Measurements from ENCODE around the gene CIDEB. TPM values are rescaled to one million over a fixed set of nuclear protein-coding genes. Genes with fewer than 3 reads are reported as not detected.

The CIDEB gene
- total and polyA plus RNA-seq, 2 of the 8 experiments (the other 6 are each of a cell fraction or from before 2014, with no cell fraction given), result 0.11 TPM; not detected in 1

- Histone ChIP-seq H2BK12ac (ENCODE audit: low read depth, low read length) (no peak overlapping the region), H3K27ac (ENCODE audit: low read depth, low read length) (no peak overlapping the region), H3K4me2 (ENCODE audit: insufficient read depth in 1 of 2, low read depth in 2 of 2, low read length in 2 of 2) (no peak overlapping the region), H3K79me1 (ENCODE audit: low read depth, low read length) (no peaks in the 10 kb centered on the region), H3K4me1 (replicated peaks in 1 of 4; ENCODE audit: control insufficient read depth in 3 of 4, insufficient read depth in 4 of 4, low read length in 3 of 4) (no peaks in the 10 kb centered on the region; a peak in 2 of 7 replicates), H4K20me1 (replicated peaks in 1 of 2; ENCODE audit: control insufficient read depth in 1 of 2, insufficient read depth in 2 of 2, low read length in 2 of 2) (peaks cover 2 to 3% of the 10 kb centered on the region in 2 experiments), H3K18ac (ENCODE audit: extremely low read depth, low read length) (no peak overlapping the region), H3K23me2 (ENCODE audit: low read depth, low read length) (no peaks in the 10 kb centered on the region), H4K5ac (ENCODE audit: insufficient read length, low read depth, low read length) (no peak overlapping the region), H3K79me2 (ENCODE audit: control insufficient read depth in 1 of 2, insufficient read depth in 2 of 2, low read length in 2 of 2) (no peaks in the 10 kb centered on the region), H2BK15ac (ENCODE audit: low read length) (no peak overlapping the region), H3K27me3 (replicated peaks in 1 of 4; ENCODE audit: control insufficient read depth in 3 of 4, extremely low read depth in 1 of 4, insufficient read depth in 3 of 4, low read length in 3 of 4) (peaks cover 0 to 33% (median 28%) of the 10 kb centered on the region in 4 experiments; a peak in 6 of 7 replicates), H3K14ac (ENCODE audit: insufficient read length) (no peak overlapping the region), H3K36me3 (ENCODE audit: control insufficient read depth in 2 of 4, insufficient read depth in 4 of 4, low read length in 3 of 4) (peaks cover 0 to 10% (median 0%) of the 10 kb centered on the region in 4 experiments; a peak in 3 of 8 replicates), H3K56ac (replicated peaks; ENCODE audit: insufficient read length, low read depth, low read length) (no peak overlapping the region), H3K4me3 (ENCODE audit: extremely low read depth in 1 of 4, insufficient read depth in 2 of 4, low read depth in 3 of 4, low read length in 4 of 4) (no peak overlapping the region), H4K91ac (replicated peaks; ENCODE audit: insufficient read length, low read length) (no peak overlapping the region), H2AFZ (ENCODE audit: low read length) (no peak overlapping the region), H2BK5ac (ENCODE audit: low read depth, low read length) (no peak overlapping the region), H2AK5ac (ENCODE audit: low read depth, low read length) (no peak overlapping the region), H3K4ac (replicated peaks; ENCODE audit: insufficient read length, low read depth, low read length) (no peak overlapping the region), H3K9me3 (ENCODE audit: insufficient read depth in 2 of 2, low read depth in 1 of 2, low read length in 1 of 2) (no peaks in the 10 kb centered on the region; a peak in 1 of 4 replicates), H2BK120ac (replicated peaks; ENCODE audit: low read depth, low read length) (no peak overlapping the region), H3K9ac (replicated peaks in 1 of 4; ENCODE audit: extremely low read depth in 1 of 4, low read depth in 3 of 4, low read length in 3 of 4) (no peak overlapping the region), H4K8ac (ENCODE audit: extremely low read depth, insufficient read depth, low read length) (no peak overlapping the region), H3K23ac (ENCODE audit: insufficient read length) (no peak overlapping the region), H2BK20ac (ENCODE audit: low read length) (no peak overlapping the region)
- POLR2A ChIA-PET (ENCODE audit: partially characterized antibody), result interaction anchor here (0.9 to 5.1 kb wide), 7 partner anchors 10 to 77 kb away, joined by 3 to 35 read pairs (median 5); partner anchors contain the start of genes DHRS1, NOP9 and RABGGTA
- 93% methylated on average over 5 of the region's 5 CpGs; no CpG with 5 or more reads in 1 of the 2 experiments for WGBS, 2 experiments (ENCODE audit: extremely low coverage in 1 of 2, insufficient coverage in 1 of 2, insufficient read length in 1 of 2, insufficient replicate concordance in 2 of 2, low coverage in 1 of 2, low lambda C conversion rate in 2 of 2, missing lambda C conversion rate in 1 of 2)
- DNase-seq (ENCODE audit: low read depth in 1 of 2, low spot score in 2 of 2) (no peak), FAIRE-seq (no peak)
- CTCF ChIA-PET (ENCODE audit: partially characterized antibody), result interaction anchor here (1.0 to 15.8 kb wide), 6 partner anchors 7 to 117 kb away, joined by 3 to 173 read pairs (median 10); partner anchors contain the start of genes ADCY4, CIDEB and TINF2
- TF ChIP-seq EP300 (IDR thresholded peaks at IDR 0.05; ENCODE audit: borderline replicate concordance in 1 of 2, low read depth in 2 of 2, low read length in 2 of 2), result no peak
- no peak for TF ChIP-seq POU5F1 (IDR thresholded peaks at IDR 0.05; ENCODE audit: low read depth, low read length)
- TF ChIP-seq KDM5A (IDR thresholded peaks at IDR 0.05; ENCODE audit: low read length), result no peak
- TF ChIP-seq ATF2 (IDR thresholded peaks at IDR 0.05; ENCODE audit: low read length), result no peak
- TF ChIP-seq ZNF274 (IDR thresholded peaks at IDR 0.05; ENCODE audit: borderline replicate concordance, extremely low read depth, low read length), result no peak
- TF ChIP-seq KDM1A (IDR thresholded peaks at IDR 0.05; ENCODE audit: borderline replicate concordance, low read length), result no peak
Measured at GRCh38 chr14:24314377-24315193, 6.8 kb upstream of the CIDEB start.
